ENCODE data around the gene ZNF438. TPM values are rescaled to one million over a fixed set of nuclear protein-coding genes. Genes with fewer than 3 reads are reported as not detected.

The ZNF438 gene, protein sequence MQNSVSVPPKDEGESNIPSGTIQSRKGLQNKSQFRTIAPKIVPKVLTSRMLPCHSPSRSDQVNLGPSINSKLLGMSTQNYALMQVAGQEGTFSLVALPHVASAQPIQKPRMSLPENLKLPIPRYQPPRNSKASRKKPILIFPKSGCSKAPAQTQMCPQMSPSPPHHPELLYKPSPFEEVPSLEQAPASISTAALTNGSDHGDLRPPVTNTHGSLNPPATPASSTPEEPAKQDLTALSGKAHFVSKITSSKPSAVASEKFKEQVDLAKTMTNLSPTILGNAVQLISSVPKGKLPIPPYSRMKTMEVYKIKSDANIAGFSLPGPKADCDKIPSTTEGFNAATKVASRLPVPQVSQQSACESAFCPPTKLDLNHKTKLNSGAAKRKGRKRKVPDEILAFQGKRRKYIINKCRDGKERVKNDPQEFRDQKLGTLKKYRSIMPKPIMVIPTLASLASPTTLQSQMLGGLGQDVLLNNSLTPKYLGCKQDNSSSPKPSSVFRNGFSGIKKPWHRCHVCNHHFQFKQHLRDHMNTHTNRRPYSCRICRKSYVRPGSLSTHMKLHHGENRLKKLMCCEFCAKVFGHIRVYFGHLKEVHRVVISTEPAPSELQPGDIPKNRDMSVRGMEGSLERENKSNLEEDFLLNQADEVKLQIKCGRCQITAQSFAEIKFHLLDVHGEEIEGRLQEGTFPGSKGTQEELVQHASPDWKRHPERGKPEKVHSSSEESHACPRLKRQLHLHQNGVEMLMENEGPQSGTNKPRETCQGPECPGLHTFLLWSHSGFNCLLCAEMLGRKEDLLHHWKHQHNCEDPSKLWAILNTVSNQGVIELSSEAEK
- 11.3 TPM for total RNA-seq

DNA sequence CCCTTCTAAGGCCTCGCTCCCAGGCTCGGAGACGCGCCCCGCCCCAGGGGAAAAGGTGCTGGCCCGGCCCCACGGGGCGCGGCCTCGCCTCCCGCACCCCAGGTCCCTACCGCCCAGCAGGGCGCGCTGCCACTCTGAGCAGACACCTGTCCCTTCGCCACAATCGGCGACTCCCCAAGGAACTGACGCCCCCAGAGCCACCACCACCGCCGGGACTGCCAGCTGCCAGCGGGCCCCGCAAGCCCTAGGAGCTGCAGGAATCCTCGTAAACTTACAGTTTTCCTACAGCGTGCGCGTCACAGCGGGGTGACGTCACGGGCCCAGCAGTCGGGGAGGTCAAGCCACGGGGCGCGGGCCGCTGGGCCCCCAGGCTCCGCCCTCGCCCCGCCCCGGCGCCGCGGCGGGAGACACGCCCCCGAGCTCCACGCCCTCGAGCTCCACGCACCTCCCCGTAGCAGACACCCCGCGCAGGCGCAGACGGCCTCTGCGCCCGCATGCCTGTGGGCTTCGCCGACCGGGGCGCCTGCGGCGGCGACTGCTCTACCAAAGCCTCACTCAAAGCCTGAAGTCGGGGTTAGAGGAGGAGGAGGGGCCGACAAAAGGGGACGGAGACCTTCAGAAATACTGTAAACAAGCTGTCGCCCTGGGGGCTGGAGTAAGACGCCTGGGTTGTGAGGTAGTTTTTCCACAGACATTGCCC lies at the start of gene ZNF438:
TSS of gene ZNF438 (minus strand) at position 308 of the 700 bp plus-strand sequence. CDS start 154,831 bp downstream, outside the sequence.

All from camera-type eye (tissue), 1 donor.